Activated gamma-delta T cell treated with anti-CD3 and anti-CD28 coated beads, Interleukin-2, amount 50 U/mL, for 16 hours (primary cell): ENCODE measurements around the gene NRL.
A peak's percentile ranks its signal among the peaks of the same experiment; 100 is the strongest.

Source experiments
- DNase-seq: peaks from one replicate; pipeline ENCODE4 v3.0.0-alpha.2; 2020; ENCODE audit warnings: low read depth

NRL gene

DNA sequence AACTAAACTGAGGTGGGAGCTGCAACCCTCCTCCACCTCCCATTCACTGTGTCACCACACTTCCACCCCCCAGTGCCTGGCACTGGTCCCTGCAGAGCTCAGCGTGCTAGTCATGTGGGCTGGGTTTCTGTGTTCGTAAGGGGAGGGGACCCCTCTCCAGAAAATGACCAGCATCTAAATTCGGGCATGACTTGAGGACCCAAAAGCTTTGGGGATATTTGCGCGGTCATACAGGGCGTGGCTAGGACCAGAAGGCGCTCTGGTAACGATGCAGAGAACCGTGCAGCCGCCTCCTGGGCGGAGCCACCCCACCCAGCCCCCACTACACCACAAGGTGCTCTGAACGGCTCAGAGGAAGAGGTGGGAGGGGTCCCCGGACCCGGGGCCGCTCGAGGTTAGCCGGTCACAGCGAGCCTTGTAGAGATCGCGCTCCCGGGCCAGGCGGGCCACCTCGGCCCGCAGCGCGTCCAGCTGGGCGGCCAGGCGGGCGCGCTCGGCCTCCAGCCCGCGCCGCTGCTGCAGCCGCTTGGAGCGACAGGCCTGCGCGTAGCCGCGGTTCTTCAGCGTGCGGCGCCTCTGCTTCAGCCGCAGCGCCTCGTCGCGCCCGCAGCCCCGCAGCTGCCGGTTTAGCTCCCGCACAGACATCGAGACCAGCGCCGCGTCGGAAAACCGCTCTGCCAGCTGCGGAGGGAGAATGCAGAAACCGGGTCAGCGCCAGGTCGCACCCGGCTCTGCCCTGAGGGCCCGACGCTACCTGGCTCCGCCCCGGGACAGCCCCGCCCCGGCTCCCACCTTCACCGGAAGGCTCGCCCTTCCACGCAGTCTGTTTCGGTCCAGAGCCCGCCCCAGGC lies 33.6 kb downstream of the NRL start:
- peak; percentile 49 for DNase-seq

DNA sequence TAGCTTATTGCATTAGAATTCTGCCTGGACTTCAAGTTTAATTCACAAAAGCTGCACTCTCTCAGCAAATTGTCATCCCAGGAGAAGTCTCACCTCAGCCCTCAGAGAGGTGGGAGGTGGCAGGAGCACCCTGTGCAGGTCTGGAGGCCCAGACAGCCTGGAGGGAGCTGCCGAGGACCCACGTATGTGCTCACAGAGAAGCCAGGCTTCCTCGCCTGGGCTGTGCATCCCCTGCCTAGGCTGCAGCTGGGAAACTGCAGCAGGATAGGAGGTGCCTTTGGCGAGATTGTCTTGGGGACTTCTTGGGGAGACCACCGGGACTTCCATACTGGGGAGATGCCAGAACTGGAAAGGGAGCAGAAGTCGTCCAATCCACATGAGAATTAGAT lies 34.6 kb downstream of the NRL start:
- no peak for DNase-seq

DNA sequence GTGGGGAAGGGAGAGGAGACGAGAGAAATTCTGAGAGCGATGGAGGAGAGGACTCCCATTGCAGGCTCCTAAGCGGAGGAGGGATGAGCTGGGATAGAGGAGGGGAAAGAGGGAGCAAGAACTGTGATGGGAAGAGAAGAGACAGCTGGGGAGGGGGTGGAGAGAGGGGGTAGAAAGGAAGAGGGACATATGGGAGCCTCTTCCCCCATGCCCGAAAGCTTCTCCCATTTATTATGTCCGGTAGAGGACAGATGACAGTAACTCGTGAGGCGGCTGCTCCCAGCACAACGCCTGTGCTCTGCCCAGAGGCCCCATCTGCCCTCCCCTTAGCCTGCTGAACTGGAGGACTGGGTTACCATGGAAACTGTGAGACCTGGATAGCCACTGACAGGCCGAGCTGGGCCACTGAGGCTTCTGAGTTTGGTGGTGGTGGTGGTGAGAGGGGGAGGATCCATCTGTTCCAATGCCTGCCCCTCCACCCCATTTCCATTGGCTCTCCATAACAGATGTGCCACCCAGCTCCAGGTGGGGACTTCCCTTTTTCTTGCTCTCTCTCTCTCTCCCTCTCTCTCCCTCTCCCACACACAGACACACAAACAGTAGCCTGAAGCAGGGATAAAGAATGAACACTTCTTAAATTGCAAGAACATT lies 35.1 kb downstream of the NRL start:
- no peak for DNase-seq

DNA sequence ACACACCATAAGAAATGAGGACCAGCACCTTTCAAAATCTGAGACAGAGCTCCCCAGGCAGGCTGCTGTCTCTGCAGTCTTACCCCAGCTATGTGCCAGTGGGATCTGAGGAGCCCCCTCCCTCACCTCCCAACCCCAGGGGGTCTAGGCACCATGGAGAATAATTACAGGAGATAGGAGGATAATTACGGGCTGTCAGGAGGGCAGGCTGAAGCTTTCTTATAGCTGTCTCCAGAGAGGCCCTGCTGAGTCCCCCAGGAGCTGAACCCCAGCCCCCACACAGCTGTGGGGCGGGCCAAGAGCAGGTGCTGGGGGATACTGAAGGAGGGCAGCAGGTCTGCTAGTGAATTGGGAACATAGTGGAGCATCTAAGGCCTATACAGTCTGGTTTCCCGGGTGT lies 36.6 kb downstream of the NRL start:
- no peak for DNase-seq

DNA sequence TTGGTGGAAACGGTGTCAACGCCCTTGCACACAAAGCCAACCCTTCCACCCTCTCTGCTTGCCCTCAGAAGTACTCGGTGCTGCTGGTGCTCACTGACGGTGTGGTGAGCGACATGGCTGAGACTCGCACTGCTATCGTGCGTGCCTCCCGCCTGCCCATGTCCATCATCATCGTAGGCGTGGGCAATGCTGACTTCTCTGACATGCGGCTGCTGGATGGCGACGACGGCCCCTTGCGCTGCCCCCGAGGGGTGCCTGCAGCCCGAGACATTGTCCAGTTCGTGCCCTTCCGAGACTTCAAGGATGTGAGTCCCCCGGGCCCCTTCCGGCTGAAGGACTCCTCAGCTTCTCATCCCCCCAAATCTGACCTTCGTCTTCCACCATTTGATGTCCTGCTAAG lies 37.7 kb downstream of the NRL start:
- no peak for DNase-seq

DNA sequence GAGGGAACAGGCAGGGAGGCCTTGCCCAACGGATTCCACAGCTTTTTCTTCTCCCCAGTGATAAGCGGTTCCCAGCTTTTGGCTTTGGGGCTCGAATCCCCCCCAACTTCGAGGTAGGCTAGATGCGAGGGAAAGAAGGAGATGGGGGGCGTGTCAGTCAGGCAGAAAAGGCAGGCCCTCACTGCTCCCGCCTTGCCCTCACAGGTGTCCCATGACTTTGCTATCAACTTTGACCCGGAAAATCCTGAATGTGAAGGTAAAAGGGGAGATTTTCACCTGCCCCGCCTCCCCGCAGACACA lies 38.5 kb downstream of the NRL start:
- no peak for DNase-seq

DNA sequence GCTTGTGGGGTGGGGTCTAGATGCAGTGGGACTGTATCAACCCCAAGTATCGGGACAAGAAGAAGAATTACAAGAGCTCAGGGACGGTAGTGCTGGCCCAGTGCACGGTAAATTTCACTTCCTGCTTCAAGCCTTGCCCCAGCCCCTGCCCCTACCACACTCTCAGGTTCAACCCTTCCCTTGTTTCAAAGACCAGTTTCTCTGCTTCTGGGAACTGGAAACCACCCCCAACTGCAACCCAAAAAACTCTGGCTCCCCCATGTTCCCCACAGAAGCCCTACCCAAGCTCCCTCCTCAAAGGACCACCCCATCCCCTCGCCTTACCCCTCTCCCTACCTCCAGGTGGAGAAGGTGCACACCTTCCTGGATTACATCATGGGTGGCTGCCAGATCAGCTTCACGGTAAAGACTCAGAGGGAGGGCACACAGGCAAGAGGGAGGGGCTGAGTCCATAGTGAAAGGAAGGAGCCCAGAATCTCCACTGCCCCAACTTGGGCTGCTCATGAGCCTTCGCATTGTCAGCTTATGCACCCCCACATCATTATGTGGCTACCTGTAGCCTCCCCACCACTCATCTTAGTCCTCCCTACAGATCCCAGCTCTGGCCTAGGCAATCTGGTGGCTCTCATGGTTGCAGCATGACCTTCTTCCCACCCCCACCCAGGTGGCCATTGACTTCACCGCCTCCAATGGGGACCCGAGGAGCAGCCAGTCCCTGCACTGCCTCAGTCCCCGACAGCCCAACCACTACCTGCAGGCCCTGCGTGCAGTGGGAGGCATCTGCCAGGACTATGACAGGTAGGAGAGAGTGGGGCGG lies 39.1 kb downstream of the NRL start:
- no peak for DNase-seq

DNA sequence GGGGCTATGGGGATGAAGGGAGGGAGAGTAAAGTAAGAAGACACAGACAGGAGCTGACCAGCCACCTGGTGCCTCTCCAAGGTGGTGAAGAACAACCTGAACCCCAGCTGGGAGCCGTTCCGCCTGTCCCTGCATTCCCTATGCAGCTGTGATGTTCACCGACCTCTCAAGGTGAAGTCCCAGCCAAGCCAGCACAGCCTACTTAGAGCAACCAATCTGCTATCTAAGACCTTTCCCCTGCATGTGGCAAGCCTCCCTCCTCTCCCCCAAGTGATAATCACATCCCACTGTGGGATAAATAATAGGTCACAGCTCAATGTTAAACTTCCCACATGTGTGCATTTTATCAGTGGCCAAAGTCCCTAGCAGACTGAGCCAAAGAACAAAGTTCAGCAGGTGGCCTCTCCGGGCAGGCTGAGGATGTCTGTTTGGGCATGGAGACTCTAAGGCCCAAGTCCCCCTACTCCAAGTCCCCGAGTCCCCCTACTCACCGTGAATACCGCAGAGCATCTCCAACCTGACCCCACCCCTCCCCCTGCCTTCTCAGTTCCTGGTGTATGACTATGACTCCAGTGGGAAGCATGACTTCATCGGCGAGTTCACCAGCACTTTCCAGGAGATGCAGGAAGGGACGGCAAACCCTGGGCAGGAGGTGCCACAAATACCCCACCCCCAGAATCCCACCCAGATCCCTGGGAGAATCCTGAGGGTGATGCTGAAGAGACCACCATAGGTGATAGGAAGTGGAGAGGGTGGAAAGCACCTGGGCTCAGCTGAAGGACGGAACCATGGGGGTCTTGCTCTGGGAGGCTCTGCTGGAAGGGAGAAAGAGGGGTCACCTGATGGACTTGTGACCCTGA lies 39.9 kb downstream of the NRL start:
- no peak for DNase-seq

DNA sequence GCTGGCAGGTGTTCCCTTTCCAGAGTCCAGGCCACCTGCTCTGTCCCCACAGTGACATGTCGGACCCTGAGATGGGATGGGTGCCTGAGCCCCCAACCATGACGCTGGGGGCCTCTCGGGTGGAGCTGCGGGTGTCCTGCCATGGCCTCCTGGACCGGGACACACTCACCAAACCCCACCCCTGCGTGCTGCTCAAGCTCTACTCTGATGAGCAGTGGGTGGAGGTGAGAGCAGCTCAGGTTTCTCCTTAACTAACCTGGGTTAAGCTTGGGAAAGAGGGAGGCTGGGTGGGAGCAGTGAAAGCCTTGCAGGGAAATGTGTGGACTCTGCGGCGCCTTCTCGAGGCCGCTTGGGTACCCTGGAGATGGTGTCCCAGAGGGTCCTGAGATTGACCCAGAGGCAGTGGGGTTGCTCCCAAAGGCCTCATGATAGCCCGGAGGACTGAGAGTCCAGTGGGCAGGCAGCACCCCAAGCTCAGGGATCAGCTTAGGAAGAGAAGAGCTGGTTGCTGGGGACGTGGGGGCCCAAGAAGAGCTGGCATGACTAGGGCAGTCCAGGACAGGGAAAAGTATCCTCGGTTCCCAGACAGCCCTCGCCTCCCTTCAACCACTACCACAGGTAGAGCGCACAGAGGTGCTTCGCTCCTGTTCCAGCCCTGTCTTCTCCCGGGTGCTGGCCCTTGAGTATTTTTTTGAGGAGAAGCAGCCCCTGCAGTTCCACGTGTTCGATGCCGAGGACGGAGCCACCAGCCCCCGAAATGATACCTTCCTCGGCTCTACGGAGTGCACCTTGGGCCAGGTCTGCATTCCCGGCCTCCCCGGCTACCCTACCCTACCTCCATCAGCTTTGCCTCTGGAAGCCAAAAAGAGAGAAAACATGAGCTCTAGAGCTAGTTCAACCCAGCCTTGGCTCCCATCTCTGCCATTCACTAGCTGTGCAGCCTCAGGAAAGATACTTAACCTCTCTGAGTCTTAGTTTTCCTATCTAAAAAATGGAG lies 41.6 kb downstream of the NRL start:
- no peak for DNase-seq

DNA sequence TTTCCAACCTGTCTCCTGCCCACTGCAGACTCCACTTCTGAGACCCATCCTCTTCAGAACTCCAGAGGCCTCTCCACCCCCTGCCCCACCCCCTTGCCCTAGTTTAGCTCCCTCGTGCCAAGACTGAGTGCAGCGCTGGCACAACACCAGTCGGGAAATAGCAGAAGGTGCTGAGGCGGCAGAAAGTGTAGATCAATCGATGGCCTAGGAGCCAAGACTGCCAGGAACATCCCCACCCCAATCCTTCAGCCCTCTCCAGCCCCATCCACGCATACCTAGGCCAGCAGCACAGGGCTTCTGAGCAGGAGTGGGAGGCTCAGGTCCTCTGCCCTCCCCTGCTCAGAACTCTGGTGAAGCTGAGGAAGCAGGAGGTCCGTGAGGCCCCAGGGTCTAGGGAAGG lies 42.3 kb downstream of the NRL start:
- DNase-seq: no peak

DNA sequence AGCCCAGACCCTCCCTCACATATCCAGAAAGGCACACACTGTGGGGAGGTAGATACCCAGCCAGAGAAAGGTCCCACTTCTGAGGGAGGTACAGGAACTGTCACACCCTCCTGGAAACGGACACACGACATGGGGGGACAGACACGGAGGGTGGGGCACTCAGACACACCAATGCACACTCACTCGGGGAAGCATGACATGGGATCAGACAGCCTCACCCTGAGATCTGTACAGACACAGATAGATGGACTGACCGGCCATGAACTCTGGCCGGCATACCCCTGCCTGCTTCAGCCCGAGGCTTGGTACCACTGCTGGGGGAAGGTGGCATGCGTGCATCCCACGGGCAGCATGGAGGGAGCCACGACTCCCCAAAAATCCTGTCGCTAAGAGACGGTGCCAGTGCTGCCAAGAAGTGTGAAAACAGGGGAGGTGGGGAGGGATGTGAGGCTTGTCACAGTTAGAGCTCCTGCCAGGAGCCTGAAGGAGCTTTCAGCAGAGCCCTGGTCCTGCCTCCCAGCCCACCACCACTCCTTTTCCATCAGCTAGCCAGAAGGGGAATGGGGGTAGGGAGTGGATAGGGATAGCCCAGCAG lies 42.8 kb downstream of the NRL start:
- DNase-seq: no peak

DNA sequence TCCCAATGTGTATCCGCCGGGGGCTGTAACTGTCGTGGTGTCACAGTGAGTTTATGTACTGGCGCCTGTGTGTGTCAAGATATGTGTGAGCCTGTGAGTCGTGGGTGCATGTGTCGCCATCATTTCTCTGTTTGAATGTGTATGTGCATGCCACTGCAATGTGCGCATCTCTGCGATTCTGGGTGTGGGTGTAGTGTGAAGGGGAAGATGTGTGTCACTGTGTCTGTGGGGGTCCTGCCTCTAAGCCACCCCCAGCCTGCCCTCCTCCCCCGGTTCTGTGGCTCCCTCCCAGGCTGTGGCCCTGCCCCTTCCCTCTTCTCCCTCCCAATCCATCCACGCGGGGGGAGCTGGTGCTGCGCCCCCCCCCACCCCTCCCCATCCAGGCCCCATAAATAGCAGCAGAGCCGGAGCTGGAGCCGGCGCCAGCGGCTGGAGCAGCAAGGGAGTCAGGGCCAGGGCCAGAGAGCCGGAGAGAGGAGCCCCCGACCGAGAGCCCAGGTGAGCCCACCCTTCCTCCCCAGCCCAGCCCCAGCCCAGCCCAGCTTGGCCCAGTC lies 43.5 kb downstream of the NRL start, which contains the start of gene CPNE6:
Gene CPNE6, plus strand, starts transcription at position 419 of the 554 bp plus-strand sequence. CDS start 1,375 bp downstream, outside the sequence.
- no peak for DNase-seq

DNA sequence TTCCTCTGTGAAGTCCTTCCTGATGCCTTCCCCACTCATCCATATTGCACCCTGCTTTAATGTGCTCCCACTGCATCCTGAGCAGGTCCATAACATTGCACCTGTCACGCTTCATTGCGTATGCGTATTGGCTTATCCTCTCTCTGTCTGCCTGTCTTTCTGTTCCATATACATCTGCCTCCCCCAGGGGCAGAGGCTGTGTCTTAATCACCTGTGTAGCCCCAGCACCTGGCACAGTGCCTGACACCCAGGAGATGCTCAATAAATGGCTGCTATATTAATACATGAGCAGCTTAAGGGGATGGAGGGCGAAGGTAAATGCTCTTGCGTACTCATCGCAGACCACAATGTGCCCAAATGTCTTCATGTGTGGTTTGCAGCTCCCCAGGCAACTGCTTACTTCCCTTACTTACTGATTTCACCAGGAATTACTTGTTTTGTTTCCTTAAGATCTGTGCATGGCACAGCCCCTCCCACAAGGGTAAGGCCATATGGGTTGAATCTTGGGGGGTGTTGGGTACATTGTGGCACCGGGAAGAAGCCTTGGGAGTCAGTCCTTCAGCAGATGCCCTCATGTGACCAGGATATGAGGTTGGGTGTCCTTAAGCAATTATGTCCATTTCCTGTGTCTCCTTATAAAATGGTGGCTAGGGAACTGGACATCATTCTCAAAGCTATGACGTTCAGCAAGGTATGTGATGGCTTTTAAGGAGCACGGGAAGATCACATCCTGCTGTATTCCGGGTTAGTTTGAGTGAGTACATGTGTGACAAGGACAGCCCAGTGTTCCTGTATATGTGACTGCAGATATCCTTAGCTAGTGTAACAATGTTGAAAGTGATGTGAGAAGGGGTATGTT lies 44.2 kb downstream of the NRL start:
- DNase-seq: no peak

DNA sequence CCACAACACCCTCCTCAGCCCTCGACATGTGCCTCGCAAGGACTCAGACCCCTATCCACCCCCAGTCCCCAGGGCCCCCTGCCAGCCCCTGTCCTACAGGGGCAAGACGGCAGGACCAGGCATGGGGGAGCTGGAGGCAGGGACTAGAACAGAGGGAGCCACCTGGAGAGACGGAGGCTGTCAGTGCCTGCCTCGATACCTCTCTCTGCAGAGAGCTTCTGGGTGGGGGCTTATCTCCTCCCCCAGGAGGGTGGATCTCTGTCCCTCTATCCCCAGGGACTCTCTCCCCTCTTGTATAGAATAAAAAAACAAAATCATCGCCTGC lies 45.4 kb downstream of the NRL start:
- DNase-seq: no peak

DNA sequence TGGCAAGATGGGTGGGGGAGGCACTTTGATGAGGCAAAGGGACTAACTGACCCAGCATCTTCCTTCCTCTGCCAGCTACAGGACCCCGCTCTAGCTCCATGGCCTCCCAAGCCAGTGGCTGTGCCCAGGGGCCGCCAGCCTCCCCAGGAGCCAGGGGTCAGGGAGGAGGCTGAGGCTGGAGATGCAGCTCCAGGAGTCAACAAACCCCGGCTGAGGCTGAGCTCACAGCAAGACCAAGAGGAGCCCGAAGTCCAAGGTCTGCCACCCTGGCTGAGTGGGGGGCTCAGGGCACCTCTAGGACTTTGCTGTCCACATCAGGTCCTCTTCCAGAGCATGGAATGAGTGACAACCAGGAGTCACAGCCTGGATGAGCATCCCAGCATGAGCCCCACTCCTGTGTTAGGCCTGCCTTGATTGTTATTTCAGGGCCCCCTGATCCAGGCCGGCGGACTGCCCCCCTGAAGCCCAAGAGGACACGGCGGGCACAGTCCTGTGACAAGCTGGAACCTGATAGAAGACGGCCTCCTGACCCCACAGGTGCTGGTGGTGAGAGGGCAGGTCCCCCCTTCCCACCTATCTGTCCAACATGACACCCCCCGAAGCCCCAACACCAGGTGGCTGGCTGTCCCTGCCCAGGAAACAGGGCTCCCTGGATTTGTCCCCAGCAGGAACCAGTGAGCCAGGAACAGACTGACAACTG lies 45.9 kb downstream of the NRL start:
- no peak for DNase-seq

DNA sequence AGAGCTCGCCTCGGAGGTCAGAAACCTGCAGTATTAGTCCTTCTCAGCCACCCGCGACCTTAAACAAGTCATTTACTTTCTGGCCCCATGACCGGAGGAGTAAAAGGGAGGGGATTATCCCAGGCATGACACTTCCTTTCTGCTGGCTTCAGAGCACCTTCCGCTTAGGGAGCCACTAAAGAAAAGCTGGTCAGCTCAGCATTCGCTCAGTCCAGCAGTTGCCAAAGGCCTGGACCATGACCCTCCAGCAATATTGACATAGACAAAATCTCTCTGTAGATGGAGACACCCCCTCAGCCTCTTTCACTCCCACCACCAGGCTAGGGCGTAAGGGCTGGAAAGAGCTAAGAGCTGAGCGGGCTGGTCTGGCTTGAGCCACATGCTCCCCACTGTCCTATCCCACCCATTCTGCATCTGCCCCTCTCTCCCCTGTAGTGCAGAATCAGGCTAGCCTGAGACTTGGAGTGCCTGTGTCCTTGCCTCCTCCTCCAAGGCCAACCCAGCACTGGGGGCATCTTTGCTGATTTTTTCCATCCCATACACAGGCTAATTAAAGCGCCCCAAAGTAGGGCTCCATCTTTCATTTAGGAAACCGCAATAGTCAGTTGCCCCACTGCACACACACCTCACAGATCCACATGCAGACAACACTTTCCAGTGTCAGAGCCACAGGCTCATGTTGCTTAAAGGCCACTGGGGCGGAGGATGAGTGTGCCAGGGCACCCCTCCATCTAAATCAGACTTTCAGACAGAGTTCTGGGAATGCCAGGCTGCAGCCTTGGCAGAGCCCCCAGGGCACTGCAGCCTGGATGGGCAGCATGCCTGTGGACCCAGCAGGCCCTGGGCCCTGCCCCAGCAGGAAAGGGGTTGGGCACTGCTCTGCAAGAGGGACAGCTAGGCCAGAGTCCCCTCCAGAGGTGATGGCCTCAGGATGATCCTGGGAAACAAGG lies 47.3 kb downstream of the NRL start:
- no peak for DNase-seq

DNA sequence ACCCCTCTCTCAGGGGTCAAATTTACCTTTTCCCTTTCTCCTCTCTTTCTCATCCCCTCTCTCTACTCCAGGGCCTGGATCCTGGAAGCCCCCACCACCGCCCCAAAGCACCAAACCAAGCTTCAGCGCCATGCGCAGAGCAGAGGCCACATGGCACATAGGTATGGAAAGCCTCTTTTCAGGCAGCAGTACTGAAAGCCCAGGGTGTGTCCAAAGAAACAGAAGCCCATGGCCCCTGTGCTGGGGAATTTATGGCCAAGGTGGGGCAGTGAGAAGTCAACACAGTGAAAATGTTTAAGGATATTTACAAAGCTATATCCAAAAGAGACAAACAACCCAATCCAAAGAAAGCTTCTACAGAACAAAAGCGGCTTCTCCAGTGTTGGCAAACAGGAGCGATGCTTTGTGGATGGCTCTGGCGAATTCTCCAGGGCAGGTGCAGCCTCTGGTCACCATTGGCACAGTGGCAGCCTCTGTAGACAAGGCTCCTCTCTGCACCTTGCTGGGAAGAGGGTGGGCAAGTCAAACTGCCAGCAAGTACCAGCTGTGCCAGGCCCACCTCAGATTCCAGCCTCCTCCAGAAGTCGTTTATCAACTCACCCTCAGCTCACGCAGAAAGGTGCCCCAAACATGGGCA lies 48.1 kb downstream of the NRL start:
- no peak for DNase-seq
